Measurements from ENCODE around the gene CTNNA3.

Gene CTNNA3

GRCh38 chr10:66273966-66274519 lies 1422.0 kb downstream of the CTNNA3 start:
- no peak for DNase-seq

GRCh38 chr10:66265398-66265797 lies 1430.6 kb downstream of the CTNNA3 start:
- DNase-seq: no peak

- no peak for DNase-seq
Observed at GRCh38 chr10:66259836-66260235, 1436.2 kb downstream of the CTNNA3 start.

- no peak for DNase-seq
Observed at GRCh38 chr10:66258693-66259092, 1437.3 kb downstream of the CTNNA3 start.

GRCh38 chr10:66257801-66258200 lies 1438.2 kb downstream of the CTNNA3 start:
- no peak for DNase-seq

GRCh38 chr10:66252986-66253385 lies 1443.0 kb downstream of the CTNNA3 start:
- DNase-seq: peak; percentile 59

- no peak for DNase-seq
Observed at GRCh38 chr10:66246177-66246576, 1449.8 kb downstream of the CTNNA3 start.

- no peak for DNase-seq
Observed at GRCh38 chr10:66244953-66245352, 1451.0 kb downstream of the CTNNA3 start.

- DNase-seq: no peak
Observed at GRCh38 chr10:66242885-66243284, 1453.1 kb downstream of the CTNNA3 start.

GRCh38 chr10:66239062-66239461 lies 1456.9 kb downstream of the CTNNA3 start:
- DNase-seq: no peak

GRCh38 chr10:66238343-66238742 lies 1457.7 kb downstream of the CTNNA3 start:
- no peak for DNase-seq

GRCh38 chr10:66234872-66235271 lies 1461.1 kb downstream of the CTNNA3 start:
- DNase-seq: no peak

- no peak for DNase-seq
Observed at GRCh38 chr10:66228887-66229286, 1467.1 kb downstream of the CTNNA3 start.

GRCh38 chr10:66223656-66224055 lies 1472.3 kb downstream of the CTNNA3 start:
- DNase-seq: no peak

GRCh38 chr10:66222462-66223046 lies 1473.4 kb downstream of the CTNNA3 start:
- no peak for DNase-seq

GRCh38 chr10:66218981-66219587 lies 1476.9 kb downstream of the CTNNA3 start:
- DNase-seq: no peak

GRCh38 chr10:66218289-66218688 lies 1477.7 kb downstream of the CTNNA3 start:
- no peak for DNase-seq

- DNase-seq: no peak
Observed at GRCh38 chr10:66215920-66216319, 1480.1 kb downstream of the CTNNA3 start.

- no peak for DNase-seq
Observed at GRCh38 chr10:66214721-66215404, 1481.1 kb downstream of the CTNNA3 start.

GRCh38 chr10:66209025-66209424 lies 1487.0 kb downstream of the CTNNA3 start:
- no peak for DNase-seq

- DNase-seq: no peak
Observed at GRCh38 chr10:66204838-66205237, 1491.2 kb downstream of the CTNNA3 start.

GRCh38 chr10:66202101-66202500 lies 1493.9 kb downstream of the CTNNA3 start:
- no peak for DNase-seq

GRCh38 chr10:66192162-66192831 lies 1503.7 kb downstream of the CTNNA3 start:
- no peak for DNase-seq

- DNase-seq: no peak
Observed at GRCh38 chr10:66190413-66190812, 1505.6 kb downstream of the CTNNA3 start.
